Esophagus muscularis mucosa (tissue), 4 donors: ENCODE measurements around the gene SMIM38.

ENCODE experiments used
- EP300 ChIP-seq: sonication (generic); formaldehyde crosslinking; IDR thresholded peaks from one replicate; pipeline ENCODE4 v1.6.1; 2017; ENCODE audit warnings: antibody characterized with exemption
- POLR2A ChIP-seq: fragments of 450-650 bp; IDR thresholded peaks from one replicate; pipeline ENCODE4 v1.6.1; 2017; ENCODE audit warnings: antibody characterized with exemption, moderate library complexity, mild to moderate bottlenecking, low read depth
- POLR2AphosphoS5 ChIP-seq, 2 donors: sonication (generic); formaldehyde crosslinking; IDR thresholded peaks; one replicate each; pipeline ENCODE4 v1.6.1; 2017; ENCODE audit warnings: antibody characterized with exemption in 2 of 2
- TF ChIP-seq, protein P1 (sequence below), 3 experiments: fragments of 200-600 bp in 2 of 3; fragments of 450-650 bp in 1 of 3; sonication (generic) in 2 of 3; IDR thresholded peaks; one replicate each; pipeline ENCODE4 v1.5.1; 2017 to 2019; ENCODE audit warnings: antibody characterized with exemption in 3 of 3, mild to moderate bottlenecking in 2 of 3, moderate library complexity in 1 of 3

DNA sequence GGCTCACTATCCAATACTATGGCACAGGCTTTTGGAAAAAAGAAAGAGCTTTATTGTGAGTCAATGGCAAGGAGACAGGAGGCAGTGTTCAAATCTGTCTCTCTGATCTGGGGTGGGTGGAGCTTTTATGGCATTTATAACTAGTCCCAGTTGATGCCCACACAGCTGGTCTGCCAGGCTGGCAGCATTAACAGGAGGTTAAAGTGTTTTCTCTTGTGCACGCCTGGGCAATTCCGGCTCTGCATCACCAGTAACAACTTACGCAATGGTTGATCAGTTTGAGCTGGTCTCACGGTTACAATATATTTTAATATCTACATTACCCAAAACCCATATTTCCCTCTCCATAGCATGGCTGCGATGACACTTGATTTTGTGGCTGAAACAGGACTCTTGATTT is 15.1 kb upstream of the SMIM38 start:
- TF ChIP-seq, protein P1, sequence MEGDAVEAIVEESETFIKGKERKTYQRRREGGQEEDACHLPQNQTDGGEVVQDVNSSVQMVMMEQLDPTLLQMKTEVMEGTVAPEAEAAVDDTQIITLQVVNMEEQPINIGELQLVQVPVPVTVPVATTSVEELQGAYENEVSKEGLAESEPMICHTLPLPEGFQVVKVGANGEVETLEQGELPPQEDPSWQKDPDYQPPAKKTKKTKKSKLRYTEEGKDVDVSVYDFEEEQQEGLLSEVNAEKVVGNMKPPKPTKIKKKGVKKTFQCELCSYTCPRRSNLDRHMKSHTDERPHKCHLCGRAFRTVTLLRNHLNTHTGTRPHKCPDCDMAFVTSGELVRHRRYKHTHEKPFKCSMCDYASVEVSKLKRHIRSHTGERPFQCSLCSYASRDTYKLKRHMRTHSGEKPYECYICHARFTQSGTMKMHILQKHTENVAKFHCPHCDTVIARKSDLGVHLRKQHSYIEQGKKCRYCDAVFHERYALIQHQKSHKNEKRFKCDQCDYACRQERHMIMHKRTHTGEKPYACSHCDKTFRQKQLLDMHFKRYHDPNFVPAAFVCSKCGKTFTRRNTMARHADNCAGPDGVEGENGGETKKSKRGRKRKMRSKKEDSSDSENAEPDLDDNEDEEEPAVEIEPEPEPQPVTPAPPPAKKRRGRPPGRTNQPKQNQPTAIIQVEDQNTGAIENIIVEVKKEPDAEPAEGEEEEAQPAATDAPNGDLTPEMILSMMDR (IDR thresholded peaks at IDR 0.05): no peak
- TF ChIP-seq POLR2AphosphoS5 (IDR thresholded peaks at IDR 0.05): no peak
- TF ChIP-seq POLR2A: no peak
- no peak for TF ChIP-seq EP300
